A549 (cell line): ENCODE results near the gene TUBA4B. TPM values are rescaled to one million over a fixed set of nuclear protein-coding genes. Genes with fewer than 3 reads are reported as not detected.

Source experiments
- BHLHE40 ChIP-seq: IDR thresholded peaks from 2 replicates; pipeline ENCODE4 v1.6.1; 2012; ENCODE audit warnings: low read depth, low read length, inconsistent platforms
- CBX2 ChIP-seq: fragments of 200-600 bp; sonication (generic); IDR thresholded peaks from 2 replicates; pipeline ENCODE4 v1.6.1; 2016; ENCODE audit warnings: low read depth, mild to moderate bottlenecking, borderline replicate concordance
- CBX8 ChIP-seq: fragments of 200-600 bp; sonication (generic); IDR thresholded peaks from 2 replicates; pipeline ENCODE4 v1.6.1; 2016
- CEBPB ChIP-seq, 2 experiments: fragments of >200 bp in 1 of 2; sonication (Bioruptor Twin) in 1 of 2; formaldehyde crosslinking in 1 of 2; IDR thresholded peaks; 2 replicates each; pipeline ENCODE4 v1.6.1; 2012 to 2016
- CHD2 ChIP-seq: fragments of 150-350 bp; IDR thresholded peaks from 2 replicates; pipeline ENCODE4 v1.6.1; 2014; ENCODE audit warnings: low read length; ENCODE audit not compliant: partially characterized antibody
- EHF ChIP-seq: fragments of 250-450 bp; sonication (Bioruptor Pico); IDR thresholded peaks from 2 replicates; pipeline ENCODE4 v1.5.0; 2020; ENCODE audit warnings: mild to moderate bottlenecking
- EHMT2 ChIP-seq: fragments of 200-600 bp; sonication (generic); IDR thresholded peaks from 2 replicates; pipeline ENCODE4 v1.6.1; 2016; ENCODE audit warnings: antibody characterized with exemption, low read depth, mild to moderate bottlenecking, moderate library complexity
- EP300 ChIP-seq, 2 experiments: fragments of >200 bp; sonication (Bioruptor Twin); formaldehyde crosslinking; IDR thresholded peaks; 2 replicates in 1 of 2; 3 replicates in 1 of 2; pipeline ENCODE4 v1.6.1; 2016 to 2017
- ESRRA ChIP-seq: fragments of 150-350 bp; IDR thresholded peaks from 2 replicates; pipeline ENCODE4 v1.6.1; 2014; ENCODE audit warnings: mild to moderate bottlenecking, low read length, borderline replicate concordance
- FOSB ChIP-seq: fragments of 250-450 bp; sonication (Bioruptor Pico); IDR thresholded peaks from 2 replicates; pipeline ENCODE4 v1.5.0; 2020; ENCODE audit warnings: mild to moderate bottlenecking, moderate library complexity
- FOSL2 ChIP-seq, 2 experiments: fragments of 450-650 bp in 1 of 2; fragments of >200 bp in 1 of 2; sonication (Bioruptor Twin) in 1 of 2; formaldehyde crosslinking; IDR thresholded peaks; 2 replicates each; pipeline versions ENCODE4 v1.5.0 to v1.6.1; 2016 to 2020; ENCODE audit warnings: mild to moderate bottlenecking in 1 of 2, moderate library complexity in 1 of 2
- GATA3 ChIP-seq: IDR thresholded peaks from 2 replicates; pipeline ENCODE4 v1.6.1; 2012; ENCODE audit warnings: borderline replicate concordance
- HDAC2 ChIP-seq: fragments of 200-600 bp; sonication (generic); IDR thresholded peaks from 2 replicates; pipeline ENCODE4 v1.6.1; 2016
- HEYL ChIP-seq: fragments of 250-450 bp; sonication (Bioruptor Pico); IDR thresholded peaks from 2 replicates; pipeline ENCODE4 v1.8.0; 2021; ENCODE audit warnings: mild to moderate bottlenecking, moderate library complexity
- HOXA7 ChIP-seq: fragments of 250-450 bp; sonication (Bioruptor Pico); IDR thresholded peaks from 2 replicates; pipeline ENCODE4 v1.5.0; 2020; ENCODE audit warnings: mild to moderate bottlenecking, moderate library complexity
- HOXB13 ChIP-seq: fragments of 250-450 bp; sonication (Bioruptor Pico); IDR thresholded peaks from 2 replicates; pipeline ENCODE4 v1.5.0; 2020; ENCODE audit warnings: low read depth, mild to moderate bottlenecking, moderate library complexity
- JUN ChIP-seq, 2 experiments: fragments of >200 bp; sonication (Bioruptor Twin); formaldehyde crosslinking; IDR thresholded peaks; 2 replicates in 1 of 2; 3 replicates in 1 of 2; pipeline ENCODE4 v1.6.1; 2016 to 2017
- JUNB ChIP-seq: fragments of >200 bp; sonication (Bioruptor Twin); formaldehyde crosslinking; IDR thresholded peaks from 2 replicates; pipeline ENCODE4 v1.6.1; 2016
- KDM1A ChIP-seq: fragments of 200-600 bp; sonication (generic); IDR thresholded peaks from 2 replicates; pipeline ENCODE4 v1.6.1; 2016; ENCODE audit warnings: low read depth, mild to moderate bottlenecking
- KDM5A ChIP-seq: fragments of 200-600 bp; sonication (generic); IDR thresholded peaks from 2 replicates; pipeline ENCODE4 v1.6.1; 2016; ENCODE audit warnings: antibody characterized with exemption, mild to moderate bottlenecking
- MAFK ChIP-seq: fragments of 450-650 bp; IDR thresholded peaks from 2 replicates; pipeline ENCODE4 v1.6.1; 2014; ENCODE audit not compliant: partially characterized antibody
- MAZ ChIP-seq: fragments of 150-350 bp; IDR thresholded peaks from 2 replicates; pipeline ENCODE4 v1.6.1; 2014; ENCODE audit warnings: antibody characterized with exemption, low read depth, low read length, borderline replicate concordance
- MYC ChIP-seq: IDR thresholded peaks from 2 replicates; pipeline ENCODE4 v1.6.1; 2012; ENCODE audit warnings: mild to moderate bottlenecking, inconsistent platforms, low read length, improper control_type of control experiment, borderline replicate concordance
- NFE2L2 ChIP-seq: fragments of 150-350 bp; conservative IDR thresholded peaks from 2 replicates; pipeline ENCODE4 v1.6.1; 2014; ENCODE audit warnings: low read length
- NPAS2 ChIP-seq: fragments of 250-450 bp; sonication (Bioruptor Pico); IDR thresholded peaks from 2 replicates; pipeline ENCODE4 v1.8.0; 2022; ENCODE audit warnings: mild to moderate bottlenecking, moderate library complexity, borderline replicate concordance
- NR3C1 ChIP-seq: fragments of >200 bp; sonication (Bioruptor Twin); formaldehyde crosslinking; IDR thresholded peaks from 3 replicates; pipeline ENCODE4 v1.6.1; 2017
- PHF8 ChIP-seq: fragments of 200-600 bp; sonication (generic); IDR thresholded peaks from 2 replicates; pipeline ENCODE4 v1.6.1; 2016; ENCODE audit warnings: low read depth, mild to moderate bottlenecking, antibody characterized with exemption, moderate library complexity, borderline replicate concordance
- POLR2A ChIP-seq: IDR thresholded peaks from 2 replicates; pipeline ENCODE4 v1.6.1; 2012; ENCODE audit warnings: mild to moderate bottlenecking, low read length
- POLR2AphosphoS2 ChIP-seq: conservative IDR thresholded peaks from 2 replicates; pipeline ENCODE4 v1.6.1; 2012; ENCODE audit warnings: low read length, improper control_type of control experiment, inconsistent platforms
- RCOR1 ChIP-seq: fragments of 150-350 bp; IDR thresholded peaks from 2 replicates; pipeline ENCODE4 v1.6.1; 2014; ENCODE audit warnings: antibody characterized with exemption, low read length, low read depth
- RFX5 ChIP-seq: fragments of 450-650 bp; IDR thresholded peaks from 2 replicates; pipeline ENCODE4 v1.7.1; 2014; ENCODE audit warnings: antibody characterized with exemption, mild to moderate bottlenecking, moderate library complexity
- SREBF2 ChIP-seq: fragments of 450-650 bp; IDR thresholded peaks from 2 replicates; pipeline ENCODE4 v1.6.1; 2014; ENCODE audit warnings: mild to moderate bottlenecking, moderate library complexity
- ZC3H11A ChIP-seq: fragments of 450-650 bp; IDR thresholded peaks from 2 replicates; pipeline ENCODE4 v1.6.1; 2014; ENCODE audit warnings: antibody characterized with exemption, mild to moderate bottlenecking
- polyA plus RNA-seq, 4 experiments: library from polyadenylated mRNA; depleted of rRNA in 3 of 4; stranded (reverse); fragments of >200 nt; fragmentation: RNase III in 1 of 4; extraction: RNeasy Plus Mini Kit Qiagen cat#74134 plus additional on column Dnase treatment in 1 of 4; gene quantifications; 2 replicates in 3 of 4; 3 replicates in 1 of 4; pipeline ENCODE4 v1.2.3, GENCODE V29; 2011 to 2017
- TF ChIP-seq, protein P1 (sequence below): IDR thresholded peaks from 2 replicates; pipeline ENCODE4 v1.6.1; 2012
- TF ChIP-seq, protein P2 (sequence below): IDR thresholded peaks from 2 replicates; pipeline ENCODE4 v1.6.1; 2012; ENCODE audit warnings: low read depth, borderline replicate concordance
- TF ChIP-seq, protein P3 (sequence below): fragments of 250-450 bp; sonication (Bioruptor Pico); IDR thresholded peaks from 2 replicates; pipeline ENCODE4 v1.5.0; 2021; ENCODE audit warnings: mild to moderate bottlenecking, moderate library complexity, borderline replicate concordance
- TF ChIP-seq, protein P4 (sequence below): fragments of >200 bp; sonication (Bioruptor Twin); formaldehyde crosslinking; IDR thresholded peaks from 3 replicates; pipeline ENCODE4 v1.5.1; 2016
- TF ChIP-seq, protein P5 (sequence below): fragments of >200 bp; sonication (Bioruptor Twin); formaldehyde crosslinking; IDR thresholded peaks from 3 replicates; pipeline ENCODE4 v1.6.1; 2016
- TF ChIP-seq, protein P6 (sequence below): IDR thresholded peaks from 2 replicates; pipeline ENCODE4 v1.6.1; 2012

Gene TUBA4B
- polyA plus RNA-seq, 2 of the 4 experiments (the other 2 are of a cell fraction): 0.71 to 0.94 TPM

DNA sequence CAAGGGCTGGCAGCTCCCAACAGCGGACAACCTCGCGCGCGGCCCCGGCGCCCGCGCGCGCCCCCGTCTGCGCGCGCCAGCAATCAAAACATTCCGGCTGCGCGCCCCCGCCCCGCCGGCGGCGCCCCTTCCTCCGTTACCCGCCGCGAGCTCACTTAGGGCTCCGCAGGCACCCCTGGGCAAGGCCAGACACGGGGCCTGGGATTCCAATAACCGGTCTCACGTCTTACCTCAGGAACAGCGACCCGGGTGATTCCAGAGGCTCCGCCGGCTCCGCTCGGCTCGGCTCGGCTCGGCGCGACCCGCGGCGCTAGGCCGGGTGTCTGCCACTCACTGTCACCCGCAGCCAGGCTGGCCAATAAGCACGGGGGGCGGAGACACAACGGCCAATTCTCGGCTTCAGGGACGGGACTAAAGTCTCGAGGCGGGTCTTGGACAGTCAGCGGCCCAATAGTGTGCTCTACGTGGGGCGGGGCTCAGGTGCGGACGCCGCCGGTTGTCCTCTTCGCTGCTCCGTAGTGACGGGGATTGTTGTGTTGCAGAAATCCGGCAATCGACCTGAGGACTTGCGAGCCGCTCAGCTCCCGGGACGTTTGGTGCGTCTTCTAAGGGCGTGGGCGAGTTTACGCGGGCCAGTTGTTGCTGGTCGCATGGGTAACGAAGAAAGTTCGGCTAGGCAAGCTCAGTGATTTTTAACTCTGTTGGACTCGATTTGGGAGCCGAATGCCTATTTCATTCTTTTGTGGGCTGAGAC is 23.6 kb upstream of the TUBA4B start, which contains the start of the genes ANKZF1 and ATG9A (continued):
- TF ChIP-seq EHF (CRISPR knock-in tag) (no peak), HOXB13 (CRISPR knock-in tag) (0 out of 2 replicates have a peak, but pooled peaks have one; percentile 57), ZC3H11A (no peak), SREBF2 (no peak), POLR2A (peak; percentile 53), CBX2 (no peak), CEBPB (IDR thresholded peaks at IDR 0.05) (peak; percentile 32 to 44; a peak in 2 of 4 replicates), GATA3 (0 out of 2 replicates have a peak, but pooled peaks have one; percentile 1), PHF8 (peak; percentile 88), EP300 (IDR thresholded peaks at IDR 0.05) (no peak), KDM1A (no peak), NPAS2 (CRISPR knock-in tag) (no peak), POLR2AphosphoS2 (no peak), HOXA7 (CRISPR knock-in tag) (no peak), CHD2 (no peak), JUNB (no peak), HDAC2 (no peak), MYC (0 out of 2 replicates have a peak, but pooled peaks have one; percentile 23), EHMT2 (no peak), MAFK (no peak), JUN (IDR thresholded peaks at IDR 0.05) (peak; percentile 49 to 65; a peak in 2 of 5 replicates), MAZ (no peak), FOSB (CRISPR knock-in tag) (no peak), NR3C1 (no peak), HEYL (CRISPR knock-in tag) (no peak), RCOR1 (no peak), NFE2L2 (no peak), KDM5A (no peak; the same call in 1 of the 2 replicates), ESRRA (no peak), CBX8 (no peak), BHLHE40 (no peak), FOSL2 (IDR thresholded peaks at IDR 0.05) (no peak), FOSL2 (CRISPR knock-in tag; IDR thresholded peaks at IDR 0.05) (peak; percentile 0; the same call in 1 of the 2 replicates), RFX5 (peak; percentile 60; the same call in 1 of the 2 replicates)
- TF ChIP-seq, protein P1, sequence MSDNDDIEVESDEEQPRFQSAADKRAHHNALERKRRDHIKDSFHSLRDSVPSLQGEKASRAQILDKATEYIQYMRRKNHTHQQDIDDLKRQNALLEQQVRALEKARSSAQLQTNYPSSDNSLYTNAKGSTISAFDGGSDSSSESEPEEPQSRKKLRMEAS: peak; percentile 52
- TF ChIP-seq, protein P2, sequence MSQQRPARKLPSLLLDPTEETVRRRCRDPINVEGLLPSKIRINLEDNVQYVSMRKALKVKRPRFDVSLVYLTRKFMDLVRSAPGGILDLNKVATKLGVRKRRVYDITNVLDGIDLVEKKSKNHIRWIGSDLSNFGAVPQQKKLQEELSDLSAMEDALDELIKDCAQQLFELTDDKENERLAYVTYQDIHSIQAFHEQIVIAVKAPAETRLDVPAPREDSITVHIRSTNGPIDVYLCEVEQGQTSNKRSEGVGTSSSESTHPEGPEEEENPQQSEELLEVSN: 0 out of 2 replicates have a peak, but pooled peaks have one; percentile 9
- TF ChIP-seq, protein P3, sequence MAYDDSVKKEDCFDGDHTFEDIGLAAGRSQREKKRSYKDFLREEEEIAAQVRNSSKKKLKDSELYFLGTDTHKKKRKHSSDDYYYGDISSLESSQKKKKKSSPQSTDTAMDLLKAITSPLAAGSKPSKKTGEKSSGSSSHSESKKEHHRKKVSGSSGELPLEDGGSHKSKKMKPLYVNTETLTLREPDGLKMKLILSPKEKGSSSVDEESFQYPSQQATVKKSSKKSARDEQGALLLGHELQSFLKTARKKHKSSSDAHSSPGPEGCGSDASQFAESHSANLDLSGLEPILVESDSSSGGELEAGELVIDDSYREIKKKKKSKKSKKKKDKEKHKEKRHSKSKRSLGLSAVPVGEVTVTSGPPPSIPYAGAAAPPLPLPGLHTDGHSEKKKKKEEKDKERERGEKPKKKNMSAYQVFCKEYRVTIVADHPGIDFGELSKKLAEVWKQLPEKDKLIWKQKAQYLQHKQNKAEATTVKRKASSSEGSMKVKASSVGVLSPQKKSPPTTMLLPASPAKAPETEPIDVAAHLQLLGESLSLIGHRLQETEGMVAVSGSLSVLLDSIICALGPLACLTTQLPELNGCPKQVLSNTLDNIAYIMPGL (CRISPR knock-in tag): no peak
- TF ChIP-seq, protein P4, sequence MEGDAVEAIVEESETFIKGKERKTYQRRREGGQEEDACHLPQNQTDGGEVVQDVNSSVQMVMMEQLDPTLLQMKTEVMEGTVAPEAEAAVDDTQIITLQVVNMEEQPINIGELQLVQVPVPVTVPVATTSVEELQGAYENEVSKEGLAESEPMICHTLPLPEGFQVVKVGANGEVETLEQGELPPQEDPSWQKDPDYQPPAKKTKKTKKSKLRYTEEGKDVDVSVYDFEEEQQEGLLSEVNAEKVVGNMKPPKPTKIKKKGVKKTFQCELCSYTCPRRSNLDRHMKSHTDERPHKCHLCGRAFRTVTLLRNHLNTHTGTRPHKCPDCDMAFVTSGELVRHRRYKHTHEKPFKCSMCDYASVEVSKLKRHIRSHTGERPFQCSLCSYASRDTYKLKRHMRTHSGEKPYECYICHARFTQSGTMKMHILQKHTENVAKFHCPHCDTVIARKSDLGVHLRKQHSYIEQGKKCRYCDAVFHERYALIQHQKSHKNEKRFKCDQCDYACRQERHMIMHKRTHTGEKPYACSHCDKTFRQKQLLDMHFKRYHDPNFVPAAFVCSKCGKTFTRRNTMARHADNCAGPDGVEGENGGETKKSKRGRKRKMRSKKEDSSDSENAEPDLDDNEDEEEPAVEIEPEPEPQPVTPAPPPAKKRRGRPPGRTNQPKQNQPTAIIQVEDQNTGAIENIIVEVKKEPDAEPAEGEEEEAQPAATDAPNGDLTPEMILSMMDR: no peak
- TF ChIP-seq, protein P5, sequence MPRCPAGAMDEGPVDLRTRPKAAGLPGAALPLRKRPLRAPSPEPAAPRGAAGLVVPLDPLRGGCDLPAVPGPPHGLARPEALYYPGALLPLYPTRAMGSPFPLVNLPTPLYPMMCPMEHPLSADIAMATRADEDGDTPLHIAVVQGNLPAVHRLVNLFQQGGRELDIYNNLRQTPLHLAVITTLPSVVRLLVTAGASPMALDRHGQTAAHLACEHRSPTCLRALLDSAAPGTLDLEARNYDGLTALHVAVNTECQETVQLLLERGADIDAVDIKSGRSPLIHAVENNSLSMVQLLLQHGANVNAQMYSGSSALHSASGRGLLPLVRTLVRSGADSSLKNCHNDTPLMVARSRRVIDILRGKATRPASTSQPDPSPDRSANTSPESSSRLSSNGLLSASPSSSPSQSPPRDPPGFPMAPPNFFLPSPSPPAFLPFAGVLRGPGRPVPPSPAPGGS: 0 out of 3 replicates have a peak, but pooled peaks have one; percentile 49
- TF ChIP-seq, protein P6, sequence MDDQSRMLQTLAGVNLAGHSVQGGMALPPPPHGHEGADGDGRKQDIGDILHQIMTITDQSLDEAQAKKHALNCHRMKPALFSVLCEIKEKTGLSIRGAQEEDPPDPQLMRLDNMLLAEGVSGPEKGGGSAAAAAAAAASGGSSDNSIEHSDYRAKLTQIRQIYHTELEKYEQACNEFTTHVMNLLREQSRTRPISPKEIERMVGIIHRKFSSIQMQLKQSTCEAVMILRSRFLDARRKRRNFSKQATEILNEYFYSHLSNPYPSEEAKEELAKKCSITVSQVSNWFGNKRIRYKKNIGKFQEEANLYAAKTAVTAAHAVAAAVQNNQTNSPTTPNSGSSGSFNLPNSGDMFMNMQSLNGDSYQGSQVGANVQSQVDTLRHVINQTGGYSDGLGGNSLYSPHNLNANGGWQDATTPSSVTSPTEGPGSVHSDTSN: peak; percentile 99
